Prostate gland (tissue), 2 donors: ENCODE results near the gene FXR2.

Experiments
- POLR2A ChIP-seq: fragments of 450-650 bp; IDR thresholded peaks from one replicate; pipeline ENCODE4 v1.6.1; 2016; ENCODE audit warnings: antibody characterized with exemption, mild to moderate bottlenecking
- POLR2AphosphoS5 ChIP-seq: sonication (generic); formaldehyde crosslinking; IDR thresholded peaks from one replicate; pipeline ENCODE4 v1.6.1; 2017; ENCODE audit warnings: antibody characterized with exemption
- TF ChIP-seq, protein P1 (sequence below), 4 experiments: fragments of 200-600 bp in 2 of 4; fragments of 450-650 bp in 2 of 4; sonication (generic) in 2 of 4; IDR thresholded peaks; 1 replicate in 3 of 4; 2 replicates in 1 of 4; pipeline ENCODE4 v1.5.1; 2016 to 2019; ENCODE audit warnings: antibody characterized with exemption in 4 of 4, mild to moderate bottlenecking in 2 of 4, moderate library complexity in 2 of 4

DNA sequence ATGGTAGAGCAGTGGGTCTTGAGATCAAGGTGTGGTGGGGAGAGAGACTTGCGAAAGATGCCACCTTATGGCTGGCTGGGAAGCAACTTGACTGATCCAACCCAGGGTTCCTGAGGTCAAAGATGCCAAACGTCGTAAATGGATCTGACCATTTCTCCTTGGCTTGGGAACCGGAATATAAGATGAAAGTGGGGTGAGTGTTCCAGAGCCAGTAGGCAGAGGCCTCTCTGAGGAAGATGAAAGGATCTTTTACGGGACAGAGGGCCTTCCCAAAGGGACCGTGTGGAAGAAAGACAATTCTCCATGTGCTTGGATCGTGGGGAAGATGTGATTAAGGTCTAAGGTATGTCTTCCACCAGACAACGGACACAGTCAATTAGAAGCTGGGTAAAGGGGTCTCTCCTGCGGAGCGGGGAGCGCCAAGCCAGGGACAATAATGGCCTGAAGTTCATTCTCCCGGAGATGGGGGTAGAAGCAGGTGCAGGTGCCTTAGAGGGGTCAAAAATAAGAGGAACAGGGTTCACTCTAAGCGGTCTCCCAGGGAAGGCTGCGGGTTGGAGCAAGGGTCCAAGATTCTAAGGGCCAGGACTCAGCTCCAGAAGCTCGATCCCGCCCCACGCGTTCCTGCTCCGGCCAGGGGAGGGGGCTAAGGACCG lies 800 bp downstream of the FXR2 start:
- TF ChIP-seq POLR2A (no peak), POLR2AphosphoS5 (no peak)
- TF ChIP-seq, protein P1, sequence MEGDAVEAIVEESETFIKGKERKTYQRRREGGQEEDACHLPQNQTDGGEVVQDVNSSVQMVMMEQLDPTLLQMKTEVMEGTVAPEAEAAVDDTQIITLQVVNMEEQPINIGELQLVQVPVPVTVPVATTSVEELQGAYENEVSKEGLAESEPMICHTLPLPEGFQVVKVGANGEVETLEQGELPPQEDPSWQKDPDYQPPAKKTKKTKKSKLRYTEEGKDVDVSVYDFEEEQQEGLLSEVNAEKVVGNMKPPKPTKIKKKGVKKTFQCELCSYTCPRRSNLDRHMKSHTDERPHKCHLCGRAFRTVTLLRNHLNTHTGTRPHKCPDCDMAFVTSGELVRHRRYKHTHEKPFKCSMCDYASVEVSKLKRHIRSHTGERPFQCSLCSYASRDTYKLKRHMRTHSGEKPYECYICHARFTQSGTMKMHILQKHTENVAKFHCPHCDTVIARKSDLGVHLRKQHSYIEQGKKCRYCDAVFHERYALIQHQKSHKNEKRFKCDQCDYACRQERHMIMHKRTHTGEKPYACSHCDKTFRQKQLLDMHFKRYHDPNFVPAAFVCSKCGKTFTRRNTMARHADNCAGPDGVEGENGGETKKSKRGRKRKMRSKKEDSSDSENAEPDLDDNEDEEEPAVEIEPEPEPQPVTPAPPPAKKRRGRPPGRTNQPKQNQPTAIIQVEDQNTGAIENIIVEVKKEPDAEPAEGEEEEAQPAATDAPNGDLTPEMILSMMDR (IDR thresholded peaks at IDR 0.05): no peak
